ENCODE measurements around the gene EFHC2. TPM values are rescaled to one million over a fixed set of nuclear protein-coding genes. Genes with fewer than 3 reads are reported as not detected.

The EFHC2 gene
- total and polyA plus RNA-seq, 4 donors: 0.10 to 0.84 (median 0.81) TPM; not detected in 1

Other genes with a start within 250 kb of the EFHC2 start
- 1 to 10 TPM; 8.9 TPM for gene FUNDC1, start 199.2 kb upstream of the EFHC2 start, total RNA-seq
- gene FUNDC1, start 199.2 kb upstream of the EFHC2 start, polyA plus RNA-seq: 10 to 100 TPM; 12.2 to 24.2 TPM